Hematopoietic multipotent progenitor cell treated with erythropoietin and hydrocortisone succinate and interleukin-3 and kit ligand, for 8 days (in vitro differentiated cells): ENCODE results near the gene DDX4.
"Not testable (repeated sequence)": the region's sequence is repeated elsewhere in the genome, so short reads cannot be mapped to it uniquely, and the experiment has no call there.

Experiments used
- DNase-seq: peaks from one replicate; pipeline ENCODE4 v3.0.0-alpha.2; 2015

DDX4 gene

DNA sequence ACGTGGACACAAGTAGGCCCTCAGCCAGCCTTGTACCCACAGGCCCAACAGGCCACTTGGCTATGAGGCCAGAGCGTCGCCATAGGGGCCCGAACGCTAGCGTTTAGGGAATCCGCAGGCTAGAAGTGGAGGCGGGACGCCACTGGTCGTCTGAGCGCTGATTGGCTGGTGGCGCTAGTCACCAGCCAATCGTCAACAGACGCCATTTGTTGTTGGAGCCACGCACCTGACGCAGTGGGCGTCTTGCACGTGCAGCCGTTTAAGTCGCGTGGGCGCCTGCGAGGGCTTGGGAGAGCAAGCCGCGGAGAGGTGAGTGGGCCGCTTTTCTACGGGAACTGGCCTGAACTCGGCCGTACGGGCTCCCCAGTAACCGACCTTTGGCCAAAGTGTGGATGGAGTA is at the start of gene DDX4:
TSS of gene DDX4 (plus strand) at position 269 of the 400 bp plus-strand sequence. CDS start 903 bp downstream, outside the sequence.
- no peak for DNase-seq

- peak; percentile 66 for DNase-seq
Observed at GRCh38 chr5:55691265-55692105, 46.4 kb upstream of the DDX4 start.

- DNase-seq: no peak
Observed at GRCh38 chr5:55692106-55692417, 45.8 kb upstream of the DDX4 start.

DNA sequence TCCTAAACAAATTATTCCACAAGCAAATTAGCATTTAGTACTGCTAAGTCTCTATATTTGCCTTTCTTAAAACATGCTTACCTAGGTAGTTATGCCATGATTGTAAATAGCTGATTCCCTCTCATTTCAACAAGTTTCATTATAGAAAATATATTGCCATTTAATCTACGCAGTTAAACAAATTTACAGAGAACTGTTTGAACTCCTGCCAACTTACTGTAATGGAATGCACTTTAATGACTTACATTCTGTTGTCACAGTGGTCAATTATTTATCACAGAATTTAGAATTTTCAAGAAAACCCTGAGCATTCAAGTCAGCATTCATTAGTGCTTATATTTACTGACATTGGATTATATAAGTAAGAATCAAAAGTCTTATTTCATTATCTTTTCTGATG is 45.4 kb upstream of the DDX4 start:
- DNase-seq: no peak

- peak; percentile 31 for DNase-seq
Observed at GRCh38 chr5:55694152-55694830, 43.6 kb upstream of the DDX4 start.

- DNase-seq: not testable (repeated sequence)
Observed at GRCh38 chr5:55696704-55697103, 41.2 kb upstream of the DDX4 start.

DNA sequence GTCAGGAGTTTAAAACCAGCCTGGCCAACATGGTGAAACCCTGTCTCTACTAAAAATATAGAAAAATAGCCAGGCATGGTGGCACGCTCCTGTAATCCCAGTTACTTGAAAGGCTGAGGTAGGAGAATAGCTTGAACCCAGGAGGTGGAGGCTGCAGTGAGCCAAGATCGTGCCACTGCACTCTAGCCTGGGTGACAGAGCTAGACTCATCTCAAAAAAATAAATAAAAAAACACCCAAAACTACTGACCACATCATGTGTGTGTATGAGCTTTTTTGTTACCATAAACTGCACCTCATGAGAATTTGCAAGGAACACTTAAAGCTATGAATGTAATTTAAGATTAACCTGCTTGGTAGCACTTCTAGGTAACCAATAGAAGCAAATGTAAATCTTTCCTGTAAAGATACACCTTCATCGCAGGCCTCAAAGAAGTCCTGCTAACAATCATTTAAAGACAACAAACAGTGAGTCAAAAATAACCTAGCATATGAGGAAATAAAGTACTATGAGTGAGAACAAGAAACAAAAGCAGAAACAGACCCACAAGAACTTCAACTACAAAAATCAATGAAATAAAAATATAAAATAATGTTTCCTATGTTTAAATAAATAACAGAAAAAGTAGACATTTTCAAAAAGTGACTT is 38.7 kb upstream of the DDX4 start:
- DNase-seq: no peak

GRCh38 chr5:55700745-55701144 is 37.1 kb upstream of the DDX4 start:
- DNase-seq: no peak

DNA sequence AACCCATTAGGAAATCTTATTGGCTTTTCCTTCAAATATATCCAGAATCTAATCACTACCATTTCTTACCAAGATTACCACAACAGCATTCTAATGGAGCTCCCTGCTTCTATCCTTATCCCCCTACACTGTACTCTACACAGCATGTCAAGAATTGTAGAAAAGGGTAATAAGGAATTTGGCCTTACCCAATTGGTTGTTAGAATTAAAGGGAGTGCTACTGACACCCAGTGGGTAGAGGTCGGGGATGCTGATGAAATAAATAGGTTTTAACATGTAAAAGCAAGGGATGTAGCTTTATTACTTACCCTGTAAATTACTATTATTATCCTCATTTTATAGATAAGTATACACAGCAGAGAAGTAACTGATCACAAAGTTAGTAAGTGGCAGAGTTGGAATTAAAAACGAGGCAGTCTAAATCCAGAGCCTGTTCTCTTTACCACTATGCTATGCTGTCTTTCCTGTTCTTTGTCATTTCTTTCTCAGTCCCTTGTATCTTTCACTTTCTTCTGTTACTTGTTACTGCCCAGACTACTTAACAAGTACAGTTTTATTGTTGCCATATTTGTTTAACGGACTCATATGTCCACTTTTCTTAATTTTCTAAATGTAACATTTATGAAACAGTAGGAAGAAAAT is 36.3 kb upstream of the DDX4 start:
- DNase-seq: no peak

DNA sequence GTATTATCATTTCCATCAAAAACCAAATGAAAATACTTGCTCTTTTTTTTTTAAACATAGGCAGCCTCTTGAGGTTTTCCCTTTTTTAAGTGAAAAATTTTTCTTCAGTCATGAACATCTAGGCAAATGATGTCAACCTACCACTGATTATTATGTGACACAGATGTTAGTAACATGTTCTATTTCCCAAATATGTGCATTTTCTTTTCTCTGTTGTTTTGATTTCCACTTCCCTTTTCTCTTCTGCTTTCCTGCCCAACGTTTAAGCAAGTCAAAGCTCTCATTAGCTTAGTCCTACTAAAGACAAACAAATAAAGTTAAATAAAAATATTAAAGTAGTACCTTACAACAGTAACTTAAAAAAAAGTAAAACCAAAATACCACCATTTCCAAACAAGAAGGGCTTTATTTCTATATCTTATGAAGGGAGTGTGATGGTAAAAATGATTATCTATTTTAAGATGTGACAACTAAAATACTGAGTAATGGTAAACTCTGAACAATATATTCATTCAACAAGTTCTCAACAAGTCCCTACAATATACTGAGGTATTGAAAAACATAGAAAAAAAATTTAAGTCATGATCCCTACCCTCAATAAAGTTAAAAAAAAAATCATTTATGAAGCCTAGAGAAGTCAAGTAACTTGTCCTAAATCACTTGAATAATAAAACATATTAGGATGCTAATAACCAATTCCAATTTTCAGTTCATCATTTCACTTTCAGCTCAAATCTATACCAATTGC is 35.1 kb upstream of the DDX4 start:
- DNase-seq: no peak

DNA sequence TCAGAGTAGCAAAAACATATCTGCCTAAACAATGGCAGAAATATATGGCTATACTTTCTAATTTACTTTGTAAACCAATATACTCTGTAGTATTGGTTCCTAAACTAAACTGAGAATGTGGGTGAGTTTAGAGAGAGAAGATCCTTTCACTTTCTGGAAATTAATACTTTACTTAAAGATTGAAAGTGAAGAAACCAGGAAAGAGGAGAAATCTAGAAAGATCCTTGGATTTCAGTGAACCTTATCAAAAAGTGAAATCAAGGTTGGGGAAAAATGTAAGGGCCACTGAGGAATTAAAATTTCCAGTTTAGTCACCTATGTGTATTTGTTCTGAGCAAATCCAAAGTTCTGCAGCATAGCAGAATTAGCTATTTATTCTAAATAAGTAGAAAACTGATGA is 31.6 kb upstream of the DDX4 start:
- no peak for DNase-seq

DNA sequence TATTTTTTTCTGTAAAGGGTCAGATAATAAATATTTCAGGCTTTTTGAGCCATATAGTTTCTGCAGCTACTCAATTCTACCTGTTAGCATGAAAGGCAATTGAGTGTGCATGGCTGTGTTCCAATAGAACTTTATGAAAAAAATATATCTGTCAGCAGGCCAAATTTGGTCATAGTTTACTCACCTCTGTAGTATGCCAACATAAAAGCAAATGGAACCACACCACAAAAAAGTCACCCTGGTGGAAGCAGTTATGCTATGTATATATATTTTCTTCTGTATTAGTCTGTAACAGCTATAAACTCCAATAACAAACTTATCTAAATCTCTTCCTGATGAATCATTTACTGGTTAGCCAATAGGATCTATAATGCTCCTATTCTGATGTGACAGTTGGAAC is 29.1 kb upstream of the DDX4 start:
- DNase-seq: no peak

- no peak for DNase-seq
Observed at GRCh38 chr5:55711507-55712022, 26.3 kb upstream of the DDX4 start.

DNA sequence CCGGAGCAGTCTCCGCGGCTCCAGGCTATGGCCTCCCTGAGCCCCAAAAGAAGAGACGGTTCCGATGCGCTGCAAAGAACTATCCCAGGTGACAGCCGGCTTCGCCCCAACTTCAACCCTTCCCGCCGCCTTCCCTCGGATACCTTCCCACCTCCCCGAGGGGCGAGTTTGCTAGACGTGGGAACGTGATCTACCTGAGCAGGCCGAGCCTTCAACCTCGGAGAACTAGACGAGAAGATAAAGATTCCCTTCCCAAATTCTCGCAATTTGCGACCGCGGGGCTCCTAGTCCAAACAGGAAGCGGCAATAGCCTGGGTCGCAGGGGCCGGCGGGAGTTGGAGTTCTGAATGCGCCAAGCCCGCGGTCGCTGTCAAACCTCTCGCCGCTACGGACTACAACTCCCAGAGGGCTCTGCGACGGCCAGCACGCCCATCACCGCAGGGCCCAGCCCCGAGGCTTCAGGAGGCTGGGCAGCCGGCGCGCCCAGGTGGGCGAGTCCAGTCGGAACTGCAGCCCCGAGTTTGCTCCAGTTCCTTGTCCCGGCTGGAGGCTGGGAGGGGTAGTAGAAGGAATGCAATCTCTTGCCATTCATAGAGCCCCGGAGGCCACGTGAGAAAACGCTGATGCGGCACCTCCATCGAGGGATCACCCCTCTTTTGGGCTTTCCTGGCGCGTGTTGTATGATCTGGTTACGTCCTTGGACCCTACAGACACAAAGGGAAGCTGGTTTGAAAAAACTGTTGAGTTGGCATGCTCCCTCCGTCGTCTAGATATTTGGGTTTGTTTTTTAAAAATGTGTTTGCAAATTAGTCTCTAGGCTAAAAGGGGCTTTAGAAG is 25.6 kb upstream of the DDX4 start, which contains the start of gene SLC38A9:
TSS of gene SLC38A9 (minus strand) at position 302 of the 837 bp plus-strand sequence. CDS start 14,366 bp downstream, outside the sequence.
- peak; percentile 94 for DNase-seq

GRCh38 chr5:55713871-55714270 is 24.0 kb upstream of the DDX4 start:
- no peak for DNase-seq

- no peak for DNase-seq
Observed at GRCh38 chr5:55714339-55714738, 23.5 kb upstream of the DDX4 start.

GRCh38 chr5:55714749-55715148 is 23.1 kb upstream of the DDX4 start:
- no peak for DNase-seq

DNA sequence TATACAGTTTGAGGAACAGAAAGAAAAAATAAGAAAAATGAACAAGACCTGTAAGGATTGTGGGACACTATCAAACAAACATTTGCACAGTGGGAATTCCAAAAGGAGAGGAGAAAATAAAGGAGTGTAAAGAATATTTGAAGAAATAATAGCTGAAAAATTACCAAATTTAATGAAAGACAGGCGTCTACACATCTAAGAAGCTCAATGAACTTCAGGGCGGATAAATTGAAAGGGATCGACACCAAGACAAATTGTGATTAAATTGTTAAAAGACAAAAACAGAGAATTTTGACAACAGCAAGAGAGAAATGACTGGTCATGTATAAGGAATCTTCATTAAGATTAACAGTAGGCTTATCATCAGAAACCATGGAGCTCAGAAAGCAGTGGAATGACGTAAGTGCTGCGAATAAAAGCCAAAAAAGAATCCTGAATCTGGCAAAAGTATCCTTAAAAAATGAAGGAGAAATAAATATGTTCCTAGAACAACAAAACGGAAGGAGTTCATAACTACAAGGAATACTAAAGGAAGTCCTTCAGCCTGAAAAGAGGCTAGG is 22.3 kb upstream of the DDX4 start:
- DNase-seq: no peak

DNA sequence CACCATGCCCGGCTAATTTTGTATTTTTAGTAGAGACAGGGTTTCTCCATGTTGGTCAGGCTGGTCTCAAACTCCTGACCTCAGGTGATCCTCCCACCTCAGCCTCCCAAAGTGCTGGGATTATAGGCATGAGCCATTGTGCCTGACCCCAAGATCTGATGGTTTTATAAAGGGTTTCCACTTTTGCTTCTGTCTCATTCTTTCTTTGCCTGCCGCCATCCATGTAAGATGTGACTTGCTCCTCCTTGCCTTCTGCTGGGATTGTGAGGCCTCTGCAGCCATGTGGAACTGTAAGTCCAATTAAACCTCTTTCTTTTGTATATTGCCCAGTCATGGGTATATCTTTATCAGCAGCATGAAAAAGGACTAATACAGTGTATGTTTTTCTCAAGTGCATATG is 18.8 kb upstream of the DDX4 start:
- DNase-seq: not testable (repeated sequence)

DNA sequence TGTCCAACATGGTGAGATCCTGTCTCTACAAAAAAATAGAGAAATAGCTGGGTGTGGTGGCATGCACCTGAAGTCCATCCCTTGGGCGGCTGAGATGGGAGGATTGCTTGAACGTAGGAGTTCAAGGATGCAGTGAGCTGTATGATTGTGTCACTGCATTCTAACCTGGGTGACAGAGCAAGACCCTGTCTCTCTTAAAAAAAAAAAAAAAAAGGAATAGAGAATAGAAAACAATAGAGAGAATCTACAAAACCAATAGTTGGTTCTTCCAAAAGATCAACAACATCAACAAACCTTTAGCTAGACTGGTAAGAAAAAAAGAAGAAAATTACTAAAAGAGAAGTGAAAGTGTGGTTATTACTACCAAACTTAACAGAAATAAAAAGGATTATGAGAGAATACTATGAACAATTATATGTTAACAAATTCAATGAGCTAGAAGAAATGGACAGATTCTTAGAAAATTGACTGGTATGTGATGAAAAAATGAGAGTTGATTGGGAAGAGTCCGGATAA is 17.6 kb upstream of the DDX4 start:
- DNase-seq: no peak

DNA sequence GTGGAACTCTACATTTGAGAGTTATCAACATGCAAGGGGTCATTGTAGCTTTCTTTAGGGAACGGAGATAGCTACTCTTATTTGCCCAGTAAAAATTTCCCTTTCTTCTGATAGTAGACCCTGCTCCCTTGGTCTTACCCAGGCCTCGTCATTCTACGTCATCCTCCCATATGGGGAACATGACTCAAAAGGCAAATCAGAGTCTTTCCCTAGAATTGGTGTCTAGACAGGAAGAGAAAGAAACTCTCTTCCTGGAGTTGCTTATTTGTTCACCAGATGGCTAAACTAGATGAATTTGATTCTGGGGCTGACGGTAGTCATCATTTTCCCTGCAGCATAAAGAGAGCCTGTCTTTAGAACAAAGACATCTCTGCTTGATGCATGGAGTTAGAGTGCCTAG is 13.6 kb upstream of the DDX4 start:
- DNase-seq: no peak
